CD4-positive, alpha-beta T cell treated with Interleukin-17A for 4 hours (primary cell): Measurements from ENCODE around the gene NR0B2.
"Not testable (repeated sequence)": the region's sequence is repeated elsewhere in the genome, so short reads cannot be mapped to it uniquely, and the experiment has no call there.

ENCODE experiments used
- DNase-seq: peaks from one replicate; pipeline ENCODE4 v3.0.0-alpha.2; 2020; ENCODE audit warnings: mixed read lengths

The NR0B2 gene

GRCh38 chr1:26913754-26914619, at the start of gene NR0B2:
NR0B2 (minus strand) TSS chr1:26913975; CDS start chr1:26913940, 35 bp downstream.
- DNase-seq, result no peak

GRCh38 chr1:26961826-26962225, 48.1 kb upstream of the NR0B2 start:
- no peak for DNase-seq

- DNase-seq, result no peak
Measured at GRCh38 chr1:26960625-26960966, 46.8 kb upstream of the NR0B2 start.

GRCh38 chr1:26959722-26960624, 46.2 kb upstream of the NR0B2 start, which contains the start of gene KDF1:
KDF1 (minus strand) TSS chr1:26960468; CDS start chr1:26952380, 8,088 bp downstream.
- DNase-seq, result peak; percentile 77

GRCh38 chr1:26959270-26959669, 45.5 kb upstream of the NR0B2 start:
- no peak for DNase-seq

- no peak for DNase-seq
Measured at GRCh38 chr1:26957306-26957705, 43.5 kb upstream of the NR0B2 start.

GRCh38 chr1:26956321-26956720, 42.5 kb upstream of the NR0B2 start:
- DNase-seq, result no peak

GRCh38 chr1:26953374-26953773, 39.6 kb upstream of the NR0B2 start:
- DNase-seq, result no peak

- no peak for DNase-seq
Measured at GRCh38 chr1:26951821-26952497, 38.2 kb upstream of the NR0B2 start.

- DNase-seq, result no peak
Measured at GRCh38 chr1:26951216-26951615, 37.4 kb upstream of the NR0B2 start.

- DNase-seq, result no peak
Measured at GRCh38 chr1:26950602-26951001, 36.8 kb upstream of the NR0B2 start.

- DNase-seq, result no peak
Measured at GRCh38 chr1:26949926-26950319, 36.1 kb upstream of the NR0B2 start.

- no peak for DNase-seq
Measured at GRCh38 chr1:26949266-26949925, 35.6 kb upstream of the NR0B2 start.

GRCh38 chr1:26948725-26949057, 34.9 kb upstream of the NR0B2 start:
- not testable (repeated sequence) for DNase-seq

- DNase-seq, result no peak
Measured at GRCh38 chr1:26946270-26946669, 32.5 kb upstream of the NR0B2 start.

GRCh38 chr1:26945728-26946127, 32.0 kb upstream of the NR0B2 start:
- DNase-seq, result no peak

GRCh38 chr1:26945138-26945537, 31.4 kb upstream of the NR0B2 start:
- no peak for DNase-seq

- DNase-seq, result no peak
Measured at GRCh38 chr1:26942656-26943055, 28.9 kb upstream of the NR0B2 start.

- DNase-seq, result no peak
Measured at GRCh38 chr1:26941311-26941710, 27.5 kb upstream of the NR0B2 start.

GRCh38 chr1:26938659-26939025, 24.9 kb upstream of the NR0B2 start:
- no peak for DNase-seq

GRCh38 chr1:26938004-26938658, 24.4 kb upstream of the NR0B2 start:
- DNase-seq, result no peak

- DNase-seq, result no peak
Measured at GRCh38 chr1:26936823-26937222, 23.0 kb upstream of the NR0B2 start.
